ENCODE results near the gene RPUSD1.
A peak's percentile ranks its signal among the peaks of the same experiment; 100 is the strongest.

The RPUSD1 gene

GRCh38 chr16:819336-820043 lies 31.3 kb upstream of the RPUSD1 start:
- DNase-seq (ENCODE audit: low spot score) = no peak

DNA sequence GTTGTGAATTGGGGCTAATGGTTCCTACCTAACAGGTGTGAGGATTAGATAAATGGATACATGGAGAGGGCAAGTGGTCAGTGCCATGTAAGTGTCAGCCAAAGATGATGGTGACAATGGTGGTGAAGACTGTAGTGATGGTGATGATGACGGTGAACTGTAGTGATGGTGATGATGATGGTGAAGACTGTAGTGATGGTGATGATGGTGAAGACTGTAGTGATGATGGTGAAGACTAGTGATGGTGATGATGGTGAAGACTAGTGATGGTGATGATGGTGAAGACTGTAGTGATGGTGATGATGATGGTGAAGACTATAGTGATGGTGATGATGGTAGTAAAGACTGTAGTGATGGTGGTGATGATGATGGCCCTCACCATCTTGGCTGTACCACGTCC lies 30.4 kb upstream of the RPUSD1 start:
- DNase-seq (ENCODE audit: low spot score) = no peak

GRCh38 chr16:818132-818531 lies 30.0 kb upstream of the RPUSD1 start:
- no peak for DNase-seq (ENCODE audit: low spot score)

- DNase-seq (ENCODE audit: low spot score) = no peak
These were observed 29.1 kb upstream of the RPUSD1 start for GRCh38 chr16:817001-817906.

GRCh38 chr16:815861-816260 lies 27.7 kb upstream of the RPUSD1 start:
- DNase-seq (ENCODE audit: low spot score) = no peak

- DNase-seq (ENCODE audit: low spot score) = no peak
These were observed 26.8 kb upstream of the RPUSD1 start for GRCh38 chr16:814974-815373.

DNA sequence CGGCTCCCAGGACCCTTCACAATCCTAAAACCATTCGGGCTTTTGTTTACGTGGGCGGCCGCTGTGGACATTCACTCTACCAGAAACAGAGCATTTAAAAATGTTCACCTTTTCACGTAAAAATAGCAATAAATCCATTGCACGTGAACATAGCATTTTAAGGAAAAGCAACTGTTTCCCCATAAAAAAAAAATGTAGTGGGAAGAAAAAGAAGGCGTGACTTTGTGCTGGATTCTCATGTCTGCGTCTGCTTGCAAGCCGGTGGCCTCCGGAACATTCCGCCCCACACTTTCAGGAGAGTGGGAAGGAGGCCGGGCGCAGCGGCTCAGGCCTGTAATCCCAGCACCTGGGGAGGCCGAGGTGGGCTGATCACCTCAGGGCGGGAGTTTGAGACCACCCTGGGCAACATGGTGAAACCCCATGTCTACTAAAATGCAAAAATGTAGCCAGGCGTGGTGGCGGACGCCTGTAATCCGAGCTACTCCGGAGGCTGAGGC lies 25.8 kb upstream of the RPUSD1 start:
- no peak for DNase-seq (ENCODE audit: low spot score)

- DNase-seq (ENCODE audit: low spot score) = peak; percentile 83
These were observed 25.2 kb upstream of the RPUSD1 start for GRCh38 chr16:813204-813915.

DNA sequence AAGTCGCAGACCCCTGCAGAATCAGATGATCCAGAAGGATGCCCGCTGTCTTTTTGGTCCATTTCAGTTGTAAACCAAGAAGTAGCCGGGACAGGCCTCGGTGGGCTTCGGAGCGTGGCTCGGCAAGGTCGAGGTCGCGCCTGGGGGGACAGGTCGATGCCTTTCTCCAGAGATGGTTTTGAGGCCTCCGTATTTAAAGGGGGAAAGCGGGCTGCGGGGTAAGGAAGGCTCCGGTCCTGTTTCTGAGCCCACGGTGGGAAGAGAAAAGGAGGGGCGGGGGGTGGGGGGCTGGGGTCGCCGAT lies 19.9 kb upstream of the RPUSD1 start:
- no peak for DNase-seq (ENCODE audit: low spot score)

DNA sequence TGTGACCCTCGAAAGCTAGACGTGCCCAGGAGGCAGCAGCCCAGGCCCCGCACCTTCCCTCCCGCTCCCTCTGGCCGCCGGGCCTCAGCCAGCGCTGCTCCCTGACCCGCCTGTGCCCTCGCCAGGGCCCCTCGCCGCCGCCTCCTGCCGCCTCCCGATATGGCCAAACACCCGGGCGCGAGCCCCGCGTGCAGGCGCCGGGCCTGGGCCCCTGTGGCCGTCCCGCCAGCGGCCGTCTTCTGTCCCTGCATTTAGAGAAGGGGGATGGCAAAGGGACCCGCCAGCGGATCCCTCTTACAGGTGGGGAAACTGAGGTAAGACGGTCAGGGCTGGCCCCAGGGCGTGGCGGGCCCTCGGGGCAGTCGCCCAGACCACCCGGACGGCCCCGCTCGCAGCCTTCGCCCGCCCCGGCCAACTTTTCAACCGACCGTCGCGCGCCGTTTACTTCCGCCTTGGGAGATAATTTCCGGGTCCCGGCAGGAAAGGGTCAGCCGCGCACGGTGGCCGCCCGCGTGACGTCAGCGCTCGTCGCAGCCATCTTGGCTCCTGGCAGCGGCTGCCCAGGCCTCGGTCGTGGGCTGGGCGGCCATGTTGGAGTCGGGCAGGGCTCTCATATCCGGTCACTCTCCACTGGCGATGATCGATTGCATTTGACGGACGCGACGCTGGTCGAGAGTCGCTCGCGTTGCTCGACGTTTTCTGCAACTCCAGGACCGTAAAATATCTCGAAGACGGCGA lies 19.3 kb upstream of the RPUSD1 start:
- DNase-seq (ENCODE audit: low spot score) = peak; percentile 98

DNA sequence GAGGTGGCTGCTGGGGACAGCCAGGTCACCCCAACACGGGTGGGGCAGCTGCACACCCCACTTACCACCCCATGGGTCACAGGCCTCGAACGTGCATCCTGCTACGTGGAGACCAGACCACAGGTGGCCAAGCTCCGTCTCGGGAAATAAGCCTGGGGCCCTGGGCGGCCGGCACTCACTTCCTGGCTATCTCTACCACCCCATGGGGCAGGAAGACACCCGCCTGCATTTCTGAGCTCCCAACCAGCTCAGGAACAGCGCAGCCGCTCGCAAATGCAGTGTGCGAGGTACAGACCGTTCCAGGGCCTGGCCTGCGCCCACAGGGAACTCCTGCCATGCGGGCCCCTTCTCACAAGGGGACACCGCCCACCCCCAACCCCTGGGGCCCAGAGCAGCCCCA lies 17.3 kb upstream of the RPUSD1 start:
- no peak for DNase-seq (ENCODE audit: low spot score)

GRCh38 chr16:804193-805048 lies 16.2 kb upstream of the RPUSD1 start:
- DNase-seq (ENCODE audit: low spot score) = peak; percentile 6

DNA sequence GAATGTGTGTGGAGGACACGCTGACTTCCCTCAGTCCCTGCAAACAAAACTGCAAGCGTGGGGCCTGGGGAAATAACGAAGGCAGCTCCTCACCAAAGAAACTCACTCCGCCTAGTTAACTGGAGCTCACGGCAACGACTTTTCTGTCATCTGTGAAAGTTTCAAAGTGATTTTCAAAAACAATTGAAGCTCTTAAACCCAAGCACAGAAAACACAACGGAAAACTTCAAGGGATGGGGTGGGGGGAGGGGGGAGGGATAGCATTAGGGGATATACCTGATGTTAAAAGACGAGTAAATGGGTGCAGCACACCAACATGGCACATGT lies 15.5 kb upstream of the RPUSD1 start:
- DNase-seq (ENCODE audit: low spot score) = no peak

DNA sequence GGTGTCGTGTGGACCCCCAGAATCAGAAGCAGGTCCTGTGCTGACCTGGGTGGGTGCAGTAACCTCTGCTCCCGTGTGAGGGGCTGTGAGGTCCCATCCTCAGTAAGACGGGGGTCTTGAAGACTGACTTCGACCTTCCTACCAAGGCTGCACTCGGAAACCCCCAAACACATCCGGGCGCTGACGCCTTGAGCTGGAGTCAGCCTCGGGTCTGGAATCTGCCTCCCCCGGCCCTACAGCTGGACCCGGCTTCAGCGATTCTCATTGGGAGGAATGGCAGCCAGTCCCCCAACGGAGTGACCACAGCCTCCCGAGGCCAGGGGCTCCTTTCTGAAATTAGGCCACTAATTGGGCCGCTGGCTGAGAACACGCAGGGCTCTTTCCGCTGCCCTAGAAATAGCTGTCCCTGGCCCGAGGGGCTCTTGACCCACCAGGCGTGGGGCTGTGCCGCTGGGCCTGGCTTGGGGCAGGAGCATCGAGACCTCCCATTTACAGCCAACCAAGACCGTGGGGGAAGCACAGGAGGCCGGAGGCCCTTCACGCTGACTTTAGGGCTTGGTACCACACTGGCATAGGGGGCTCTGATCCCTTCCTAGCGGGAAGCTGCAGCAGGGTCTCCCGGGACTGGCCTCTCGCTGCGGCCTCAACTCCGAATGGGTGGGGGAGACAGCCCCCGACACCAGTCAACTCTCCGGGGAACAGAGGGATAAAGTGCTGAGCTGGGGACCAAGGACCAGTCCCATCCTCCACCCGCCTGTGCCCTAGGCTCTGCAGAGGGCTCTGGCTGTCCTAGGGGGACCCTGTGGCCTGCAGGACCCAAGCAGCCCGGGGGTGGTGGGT lies 15.0 kb upstream of the RPUSD1 start:
- DNase-seq (ENCODE audit: low spot score) = peak; percentile 10

DNA sequence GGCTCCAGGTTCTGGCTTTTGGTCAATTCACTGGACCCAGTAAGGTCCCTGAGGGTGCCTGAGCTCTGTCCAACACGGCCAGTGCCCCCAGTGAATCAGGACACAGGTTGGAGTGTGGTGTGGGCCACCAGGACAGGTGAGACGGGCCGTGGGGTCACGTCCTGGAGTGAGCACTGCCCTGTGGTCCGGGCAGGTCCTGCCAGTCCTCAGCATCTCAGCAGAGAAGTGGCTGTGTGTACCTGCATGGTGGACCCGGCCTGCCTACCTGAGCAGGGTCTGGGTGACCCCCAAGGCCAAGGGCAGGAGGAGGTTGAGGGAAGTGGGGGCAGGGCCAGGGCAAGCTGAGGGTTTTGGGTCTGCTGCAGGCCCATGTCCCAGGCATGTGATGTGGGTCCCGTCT lies 14.3 kb upstream of the RPUSD1 start:
- DNase-seq (ENCODE audit: low spot score) = peak; percentile 5

DNA sequence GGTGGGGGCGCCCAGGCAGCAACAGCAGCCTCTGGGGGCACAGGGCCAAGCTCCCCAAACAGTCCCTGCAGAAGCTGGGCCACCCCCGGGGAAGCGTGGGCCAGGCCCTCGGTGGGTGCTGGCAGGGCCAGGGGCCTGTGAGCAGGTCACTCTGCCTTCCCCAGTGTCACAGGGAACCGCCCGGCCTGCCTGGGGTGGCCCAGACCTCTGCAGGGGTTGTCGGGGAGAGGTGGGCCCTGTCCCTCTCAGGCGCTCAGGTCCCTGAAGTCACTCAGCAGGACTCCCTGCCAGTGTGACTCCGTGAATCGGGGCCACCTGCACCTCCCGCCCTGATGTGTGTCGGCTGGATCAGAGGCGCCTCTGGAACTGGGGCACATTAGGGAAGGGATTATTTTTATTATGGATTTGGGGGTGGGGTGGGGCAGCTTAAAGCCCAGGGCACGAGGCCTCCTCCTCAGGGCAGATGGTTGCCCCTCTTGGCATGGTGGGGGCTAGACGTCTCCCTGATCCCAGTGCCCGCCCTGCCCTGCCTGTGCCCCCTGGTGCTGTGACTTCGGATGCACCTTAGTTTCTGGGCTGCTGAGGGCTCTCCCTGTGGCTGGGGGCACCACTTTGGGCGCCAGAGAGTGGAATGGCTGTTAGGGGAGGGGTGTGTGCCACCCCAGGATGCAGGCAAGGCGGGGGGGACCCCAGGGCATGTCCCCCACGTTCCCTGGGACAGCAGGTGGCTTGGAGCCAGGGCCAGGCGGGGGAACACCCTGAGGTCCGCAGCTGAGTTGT lies 13.6 kb upstream of the RPUSD1 start:
- no peak for DNase-seq (ENCODE audit: low spot score)

DNA sequence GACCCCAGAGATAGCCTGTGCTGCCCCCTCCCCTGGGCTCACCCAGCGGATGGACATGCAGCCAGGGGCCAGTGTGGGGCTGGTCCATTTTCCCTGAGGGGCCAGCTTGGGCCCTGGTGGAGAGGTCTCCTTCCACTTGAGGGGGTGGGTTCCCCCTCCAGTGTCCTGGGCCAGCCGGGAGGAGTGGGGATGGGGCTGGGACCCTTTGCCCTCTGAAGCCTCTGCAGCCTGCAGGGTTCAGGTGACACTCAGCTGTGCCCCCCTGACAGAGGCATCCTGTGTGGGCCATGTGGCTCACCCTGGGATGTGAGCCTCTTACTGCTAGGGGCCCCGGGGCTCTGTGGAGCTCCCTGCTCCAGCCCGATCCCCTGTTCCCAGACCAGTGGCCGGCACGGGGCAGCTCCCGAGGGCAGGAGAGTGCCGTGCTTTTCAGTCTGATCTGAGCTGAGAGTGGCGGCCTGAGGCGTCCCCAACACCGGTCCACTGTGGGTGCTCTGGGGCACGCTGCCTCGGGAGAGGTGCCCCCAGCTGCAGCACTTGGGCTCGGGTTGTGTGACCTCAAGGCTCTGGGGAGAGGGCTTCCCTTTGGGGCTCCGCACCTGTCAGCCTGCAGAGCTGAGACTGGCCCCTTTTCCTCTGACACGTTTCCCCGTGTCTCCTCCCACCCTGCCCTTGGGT lies 12.8 kb upstream of the RPUSD1 start:
- DNase-seq (ENCODE audit: low spot score) = no peak

GRCh38 chr16:799948-800833 lies 12.0 kb upstream of the RPUSD1 start, which contains the start of gene GNG13:
GNG13 (minus strand) TSS chr16:800734; CDS start chr16:799077, 1,657 bp downstream.
- peak; percentile 84 for DNase-seq (ENCODE audit: low spot score)

Data from iPS-NIHi11 (cell line).